ENCODE results near the gene RREB1.

RREB1 gene

GRCh38 chr6:7098993-7099392, 8.8 kb upstream of the RREB1 start:
- no peak for DNase-seq

GRCh38 chr6:7100072-7100752, 7.5 kb upstream of the RREB1 start:
- no peak for DNase-seq

DNA sequence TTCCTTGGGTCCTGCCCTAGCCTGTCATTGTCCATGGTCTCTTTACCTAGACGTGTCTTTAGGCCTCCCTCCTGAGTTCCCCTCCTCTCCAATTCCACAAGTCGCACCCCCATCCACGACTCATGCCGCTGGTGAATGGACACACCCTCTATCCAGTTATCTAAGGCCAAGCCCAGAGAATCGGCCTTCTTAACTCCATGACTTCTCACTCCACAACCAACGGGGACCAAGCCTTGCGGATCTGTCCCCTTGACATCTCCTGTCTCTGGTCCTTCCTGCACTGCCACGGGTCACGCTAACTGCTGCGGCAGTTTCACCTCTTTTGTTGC, 7.0 kb upstream of the RREB1 start:
- no peak for DNase-seq

DNA sequence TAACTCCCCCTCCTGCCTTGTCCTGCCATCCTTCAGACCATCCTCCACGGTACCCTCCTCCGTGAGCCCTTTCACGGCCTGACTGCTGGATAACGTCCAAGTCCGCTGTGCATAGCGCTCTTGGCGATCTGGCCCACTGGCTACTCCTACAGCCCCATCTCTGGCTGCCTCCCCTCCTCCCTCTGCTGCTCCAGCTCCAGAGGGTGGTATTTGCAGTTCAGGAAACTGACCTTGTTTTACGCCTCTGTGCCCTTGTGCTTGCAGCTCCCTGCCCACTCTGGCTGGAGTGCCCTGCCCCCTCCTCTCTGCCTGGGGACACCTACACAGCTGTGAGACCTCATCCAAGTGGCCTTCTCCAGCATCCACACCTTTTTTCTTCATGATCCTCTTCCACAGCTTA, 6.5 kb upstream of the RREB1 start:
- no peak for DNase-seq

DNA sequence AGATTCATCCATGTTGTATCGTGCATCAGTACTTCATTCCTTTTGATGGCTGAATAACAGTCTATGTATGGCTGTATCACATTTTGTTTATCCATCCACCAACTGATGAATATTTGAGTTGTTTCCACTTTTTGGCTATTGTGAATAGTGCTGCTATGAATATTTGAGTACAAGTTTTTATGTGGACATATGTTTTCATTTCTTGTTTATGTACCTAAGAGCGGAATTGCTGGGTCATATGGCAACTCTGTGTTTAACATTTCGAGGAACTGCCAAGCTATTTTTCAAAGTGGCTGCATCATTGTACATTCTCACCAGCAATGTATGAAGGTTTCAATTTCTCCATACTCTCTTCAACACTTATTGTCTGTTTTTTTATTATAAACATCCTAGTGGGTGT, 3.0 kb upstream of the RREB1 start:
- DNase-seq: no peak

DNA sequence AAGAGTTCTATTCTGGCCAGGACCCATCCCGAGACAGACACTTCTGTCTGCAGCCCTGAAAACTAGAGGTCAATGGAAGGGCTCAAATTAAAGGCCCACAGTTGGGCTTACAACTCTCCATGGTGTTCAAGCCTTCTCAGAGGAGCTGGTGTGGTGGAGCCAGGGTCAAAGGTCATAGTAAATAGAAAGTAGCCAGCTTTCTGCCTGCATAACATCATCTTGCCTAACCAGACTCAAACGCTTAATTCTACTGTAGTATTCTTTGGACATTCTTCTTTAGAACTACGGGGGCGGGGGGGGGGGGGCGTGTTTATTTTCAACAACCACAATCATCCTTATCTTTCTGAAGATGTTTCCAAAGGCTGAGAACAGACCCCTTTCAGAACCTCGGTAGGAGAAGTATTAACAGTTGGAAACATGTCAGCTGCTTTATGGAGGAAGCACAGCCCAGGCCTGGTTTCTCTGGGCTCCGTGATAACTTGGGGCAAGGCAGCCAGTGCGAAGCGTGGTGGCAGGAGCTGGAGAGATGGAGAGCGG, 1.5 kb upstream of the RREB1 start:
- no peak for DNase-seq

- no peak for DNase-seq
Measured at GRCh38 chr6:7106752-7107577, 796 bp upstream of the RREB1 start.

DNA sequence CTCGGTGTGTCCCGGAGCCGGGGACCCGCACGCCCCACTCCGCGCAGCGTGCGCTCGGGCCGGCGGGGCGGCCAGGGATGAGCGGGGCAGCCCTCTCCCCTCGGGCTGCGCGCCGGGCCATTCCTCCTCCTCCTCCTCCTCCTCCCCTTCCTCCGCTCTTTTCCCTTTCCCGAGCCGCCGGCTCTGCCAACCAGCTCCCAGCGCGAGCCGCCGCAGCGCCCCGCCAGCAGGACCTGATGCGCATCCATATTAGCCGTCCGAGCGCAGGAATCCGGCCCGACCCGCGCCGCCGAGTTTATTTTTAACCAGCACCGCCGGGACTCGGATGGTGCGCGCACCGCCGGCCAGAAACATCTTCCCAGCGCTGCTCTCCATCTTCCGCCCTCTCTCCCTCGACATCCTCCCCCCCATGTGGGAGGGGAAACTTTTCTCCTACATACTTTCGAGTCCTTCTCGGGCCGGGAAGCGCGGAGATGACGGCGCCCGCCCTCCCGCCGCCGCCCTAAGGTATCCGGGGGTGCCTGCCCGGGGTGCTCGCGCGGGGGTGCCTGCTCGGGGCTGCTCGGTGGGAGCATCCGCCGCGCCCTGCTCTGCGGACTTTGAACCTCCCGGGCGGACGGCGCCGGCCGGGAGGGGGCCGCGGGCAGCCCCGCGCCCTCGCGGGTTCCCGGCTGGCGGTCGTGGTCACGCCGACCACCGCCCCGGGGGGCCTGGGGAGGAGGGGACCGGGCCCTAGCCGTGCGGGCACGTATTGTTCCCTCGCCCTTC, 619 bp downstream of the RREB1 start:
- DNase-seq: no peak

GRCh38 chr6:7108964-7109836, 1.4 kb downstream of the RREB1 start:
- no peak for DNase-seq

- DNase-seq: no peak
Measured at GRCh38 chr6:7110092-7110792, 2.5 kb downstream of the RREB1 start.

DNA sequence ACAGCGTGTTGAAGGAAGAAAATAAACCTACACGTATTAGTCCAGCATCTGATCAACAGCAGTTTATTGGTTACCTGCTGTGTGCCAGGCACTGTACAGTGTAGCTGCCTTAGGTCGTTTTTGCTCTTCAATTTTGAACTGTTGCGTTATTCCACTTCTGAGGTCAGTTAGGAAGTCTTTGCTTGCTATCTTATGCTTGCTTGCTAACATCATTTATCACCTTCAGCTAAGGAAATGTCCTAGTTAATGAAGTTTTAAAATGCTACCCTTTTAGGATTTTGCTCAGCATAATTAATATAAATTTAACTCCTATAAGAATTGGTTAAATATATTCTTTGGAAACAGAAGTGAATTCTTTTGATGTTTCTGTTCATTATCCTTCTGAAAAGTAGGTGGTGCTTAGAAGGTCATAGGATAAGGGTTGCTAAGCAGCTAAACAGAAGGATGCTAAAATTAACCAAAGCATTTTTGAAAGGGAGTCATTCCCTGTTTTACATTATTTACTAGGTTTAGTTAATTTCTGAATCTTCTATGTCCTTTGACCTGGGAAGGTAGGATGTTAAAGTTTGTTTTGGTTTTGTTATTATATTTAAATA, 3.4 kb downstream of the RREB1 start:
- no peak for DNase-seq

DNA sequence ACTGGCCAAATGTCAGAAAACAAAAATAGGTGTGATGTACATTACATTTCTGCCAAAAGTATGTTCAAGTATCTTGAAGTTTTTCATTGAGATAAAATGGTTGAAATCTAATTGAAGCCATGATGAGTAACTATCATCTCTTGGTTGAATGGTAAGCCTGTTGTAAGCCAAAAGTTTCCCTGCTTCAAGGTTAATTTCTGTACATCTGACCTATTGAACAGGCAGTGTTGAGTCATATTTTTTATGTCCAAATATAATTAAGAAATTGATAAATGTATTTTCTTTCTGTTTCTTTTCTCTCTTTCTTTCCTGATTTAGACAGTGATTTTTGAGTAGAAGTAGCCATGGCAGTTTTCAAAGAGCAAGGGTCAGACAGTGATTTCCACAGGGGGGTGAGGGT, 4.4 kb downstream of the RREB1 start:
- no peak for DNase-seq

DNA sequence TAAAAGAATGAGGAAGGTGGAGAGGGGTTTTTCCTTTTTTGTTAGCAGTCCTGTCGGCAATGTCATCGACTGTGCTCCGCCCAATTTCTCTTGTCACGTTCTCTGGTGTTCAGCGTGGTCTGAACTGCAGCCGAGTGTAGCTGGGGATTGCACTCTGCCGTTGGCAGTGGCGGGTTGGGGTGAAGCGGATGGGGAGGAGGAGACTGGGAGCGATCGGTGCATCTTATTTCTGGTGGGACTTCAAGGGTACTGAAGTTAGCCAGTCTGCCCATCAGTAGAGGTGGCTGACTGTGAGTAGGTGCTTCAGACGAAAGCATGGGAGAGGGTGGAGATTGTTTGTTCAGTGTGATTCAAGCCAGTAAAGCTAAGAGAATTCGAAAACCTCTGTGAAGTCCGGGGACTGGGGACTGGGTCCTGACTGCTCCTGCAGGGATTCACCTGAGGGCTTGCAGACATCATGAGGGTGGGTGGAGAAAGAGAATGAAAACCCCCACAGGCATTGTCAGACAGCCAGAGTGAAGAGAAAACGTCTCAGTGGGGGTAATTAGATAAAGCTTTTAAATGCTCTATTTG, 5.1 kb downstream of the RREB1 start:
- no peak for DNase-seq

- no peak for DNase-seq
Measured at GRCh38 chr6:7114744-7115458, 7.1 kb downstream of the RREB1 start.

GRCh38 chr6:7115543-7116231, 7.9 kb downstream of the RREB1 start:
- DNase-seq: no peak

DNA sequence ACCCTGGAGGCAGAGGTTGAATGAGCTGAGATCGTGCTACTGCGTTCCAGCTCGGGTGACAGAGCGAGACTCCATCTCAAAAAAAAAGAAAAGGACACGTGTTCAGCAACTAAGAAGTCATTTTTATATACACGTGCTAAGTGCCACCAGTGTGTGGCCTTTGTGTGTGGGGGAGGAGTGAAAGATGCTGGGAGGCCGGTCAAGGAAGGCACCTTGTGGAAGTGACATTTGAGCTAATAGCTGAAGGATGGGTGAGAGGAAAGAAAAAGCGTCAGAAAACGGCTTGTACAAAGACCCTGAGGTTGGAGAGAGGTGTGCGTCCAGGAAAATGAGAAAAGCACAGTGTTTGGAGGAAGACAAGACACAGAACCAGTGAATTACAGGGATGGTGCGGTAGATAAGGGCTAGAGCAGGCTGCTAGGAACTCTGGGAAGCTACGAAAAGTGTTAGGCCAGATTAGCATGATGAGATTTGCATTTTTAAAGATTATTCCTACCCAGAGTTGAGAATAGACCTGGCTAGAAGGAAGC, 11.6 kb downstream of the RREB1 start:
- DNase-seq: no peak

GRCh38 chr6:7121700-7122241, 14.0 kb downstream of the RREB1 start:
- no peak for DNase-seq

DNA sequence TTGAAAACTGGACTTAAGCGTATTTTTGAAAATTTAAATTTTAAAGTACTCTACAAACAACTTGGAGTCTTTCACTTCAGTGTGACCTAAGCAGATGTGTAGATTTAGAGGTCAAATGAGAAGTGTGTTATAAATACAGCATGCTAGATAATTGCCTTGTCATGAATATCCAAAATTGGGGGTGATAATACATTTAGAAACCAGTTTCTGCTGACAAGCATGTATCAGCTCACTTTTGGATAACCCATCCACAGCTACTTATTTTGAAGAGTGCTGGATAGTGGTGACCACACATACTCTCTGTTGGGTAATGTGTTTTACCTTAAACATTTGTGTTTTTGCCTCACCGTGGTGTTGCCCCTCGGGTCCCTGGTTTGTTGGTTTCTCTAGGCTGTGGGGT, 14.9 kb downstream of the RREB1 start:
- no peak for DNase-seq

GRCh38 chr6:7124114-7124513, 16.4 kb downstream of the RREB1 start:
- DNase-seq: no peak
